GM12878 (cell line): ENCODE measurements around the gene MBNL1.

ENCODE experiments used
- ASH2L ChIP-seq: fragments of 300-600, 200-600 bp; sonication (generic); IDR thresholded peaks from 2 replicates; pipeline ENCODE4 v1.6.1; 2017; ENCODE audit warnings: low read depth, mild to moderate bottlenecking, borderline replicate concordance
- KDM1A ChIP-seq: fragments of 200-600 bp; sonication (generic); IDR thresholded peaks from 2 replicates; pipeline ENCODE4 v1.6.1; 2016; ENCODE audit warnings: borderline replicate concordance
- TF ChIP-seq, protein P1 (sequence below), 3 experiments: IDR thresholded peaks in 2 of 3; conservative IDR thresholded peaks in 1 of 3; 2 replicates each; pipeline ENCODE4 v1.5.1; 2011; ENCODE audit warnings: low read depth in 3 of 3, low read length in 3 of 3, mild to moderate bottlenecking in 3 of 3, control low read depth in 2 of 3, moderate library complexity in 2 of 3, inconsistent platforms in 1 of 3, mixed read lengths in 1 of 3; ENCODE audit not compliant: control insufficient read depth in 2 of 3, insufficient read depth in 1 of 3; ENCODE audit errors: extremely low read depth in 1 of 3

DNA sequence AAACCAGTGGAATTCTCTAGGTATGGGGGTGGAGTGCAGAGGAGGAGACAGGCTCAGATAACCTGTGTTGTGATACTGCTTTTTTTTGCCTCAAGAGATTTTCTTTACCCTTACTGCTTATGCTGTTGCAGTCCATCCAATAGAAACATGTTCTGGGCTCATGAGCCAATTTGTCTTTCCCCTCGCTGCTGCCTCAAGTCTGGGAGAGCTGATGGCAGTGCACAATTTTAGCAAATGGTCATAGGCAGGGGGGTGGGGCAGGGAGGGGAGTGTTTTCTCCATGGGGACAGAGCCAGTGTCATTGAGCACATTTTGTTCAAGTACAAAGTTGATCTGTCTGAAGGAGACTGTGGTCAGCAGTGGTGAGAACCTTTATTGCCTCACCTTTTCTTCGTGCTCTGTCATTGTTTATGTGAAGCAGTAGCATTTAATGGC is 134.9 kb downstream of the MBNL1 start:
- TF ChIP-seq ASH2L (no peak), KDM1A (no peak)
- TF ChIP-seq, protein P1, sequence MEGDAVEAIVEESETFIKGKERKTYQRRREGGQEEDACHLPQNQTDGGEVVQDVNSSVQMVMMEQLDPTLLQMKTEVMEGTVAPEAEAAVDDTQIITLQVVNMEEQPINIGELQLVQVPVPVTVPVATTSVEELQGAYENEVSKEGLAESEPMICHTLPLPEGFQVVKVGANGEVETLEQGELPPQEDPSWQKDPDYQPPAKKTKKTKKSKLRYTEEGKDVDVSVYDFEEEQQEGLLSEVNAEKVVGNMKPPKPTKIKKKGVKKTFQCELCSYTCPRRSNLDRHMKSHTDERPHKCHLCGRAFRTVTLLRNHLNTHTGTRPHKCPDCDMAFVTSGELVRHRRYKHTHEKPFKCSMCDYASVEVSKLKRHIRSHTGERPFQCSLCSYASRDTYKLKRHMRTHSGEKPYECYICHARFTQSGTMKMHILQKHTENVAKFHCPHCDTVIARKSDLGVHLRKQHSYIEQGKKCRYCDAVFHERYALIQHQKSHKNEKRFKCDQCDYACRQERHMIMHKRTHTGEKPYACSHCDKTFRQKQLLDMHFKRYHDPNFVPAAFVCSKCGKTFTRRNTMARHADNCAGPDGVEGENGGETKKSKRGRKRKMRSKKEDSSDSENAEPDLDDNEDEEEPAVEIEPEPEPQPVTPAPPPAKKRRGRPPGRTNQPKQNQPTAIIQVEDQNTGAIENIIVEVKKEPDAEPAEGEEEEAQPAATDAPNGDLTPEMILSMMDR (IDR thresholded peaks at IDR 0.05 in 2 of 3, conservative IDR thresholded peaks at IDR 0.05 in 1 of 3; ENCODE audit: control insufficient read depth in 2 of 3, extremely low read depth in 1 of 3, insufficient read depth in 1 of 3, low read depth in 3 of 3, low read length in 3 of 3) = no peak
